ENCODE results near the gene ZNF200.
"Not testable (repeated sequence)": the region's sequence is repeated elsewhere in the genome, so short reads cannot be mapped to it uniquely, and the experiment has no call there.

The ZNF200 gene

GRCh38 chr16:3197694-3198333, 37.1 kb downstream of the ZNF200 start:
- DNase-seq: not testable (repeated sequence)

GRCh38 chr16:3195975-3196374, 39.0 kb downstream of the ZNF200 start:
- no peak for DNase-seq

- DNase-seq: no peak
Observed at GRCh38 chr16:3194792-3195191, 40.2 kb downstream of the ZNF200 start.

GRCh38 chr16:3193221-3194212, 41.4 kb downstream of the ZNF200 start:
- no peak for DNase-seq

GRCh38 chr16:3192476-3193019, 42.4 kb downstream of the ZNF200 start:
- no peak for DNase-seq

- no peak for DNase-seq
Observed at GRCh38 chr16:3190949-3191353, 44.0 kb downstream of the ZNF200 start.

- DNase-seq: no peak
Observed at GRCh38 chr16:3189869-3190268, 45.1 kb downstream of the ZNF200 start.

- peak; percentile 49 for DNase-seq
Observed at GRCh38 chr16:3188925-3189825, 45.8 kb downstream of the ZNF200 start.

- no peak for DNase-seq
Observed at GRCh38 chr16:3188675-3188924, 46.4 kb downstream of the ZNF200 start.

- DNase-seq: no peak
Observed at GRCh38 chr16:3187798-3188674, 46.9 kb downstream of the ZNF200 start, which contains the start of gene OR1F1. TSS of gene OR1F1 (plus strand) at chr16:3188204.

- no peak for DNase-seq
Observed at GRCh38 chr16:3186946-3187690, 47.8 kb downstream of the ZNF200 start.

GRCh38 chr16:3183445-3184139, 51.4 kb downstream of the ZNF200 start:
- DNase-seq: no peak

GRCh38 chr16:3182608-3183444, 52.1 kb downstream of the ZNF200 start:
- no peak for DNase-seq

GRCh38 chr16:3182293-3182607, 52.7 kb downstream of the ZNF200 start:
- not testable (repeated sequence) for DNase-seq

- no peak for DNase-seq
Observed at GRCh38 chr16:3180445-3180878, 54.5 kb downstream of the ZNF200 start.

- DNase-seq: no peak
Observed at GRCh38 chr16:3179651-3180050, 55.3 kb downstream of the ZNF200 start.

- DNase-seq: no peak
Observed at GRCh38 chr16:3175157-3176093, 59.5 kb downstream of the ZNF200 start.

- DNase-seq: no peak
Observed at GRCh38 chr16:3174618-3175148, 60.3 kb downstream of the ZNF200 start.

All from left hindlimb (tissue), 1 donor.